Subcutaneous adipose tissue (tissue), 4 donors: ENCODE results near the gene KRT4. TPM values are rescaled to one million over a fixed set of nuclear protein-coding genes. Genes with fewer than 3 reads are reported as not detected.

Experiments used
- CTCF ChIP-seq: fragments of 450-650 bp; IDR thresholded peaks from one replicate; pipeline ENCODE4 v1.5.1; 2016; ENCODE audit warnings: low read depth, mild to moderate bottlenecking, control low read depth, antibody characterized with exemption, moderate library complexity
- total RNA-seq, 4 donors: library from RNA; depleted of rRNA; stranded (reverse); fragments of >200 nt; gene quantifications; one replicate each; pipeline ENCODE4 v1.1.0, GENCODE V29; 2016

KRT4 gene
- total RNA-seq, 4 donors from 2014 or later: not detected

- no peak for TF ChIP-seq CTCF
These were observed 36.8 kb upstream of the KRT4 start for GRCh38 chr12:52850681-52851080.

- no peak for TF ChIP-seq CTCF
These were observed 35.6 kb upstream of the KRT4 start for GRCh38 chr12:52849511-52849910.

DNA sequence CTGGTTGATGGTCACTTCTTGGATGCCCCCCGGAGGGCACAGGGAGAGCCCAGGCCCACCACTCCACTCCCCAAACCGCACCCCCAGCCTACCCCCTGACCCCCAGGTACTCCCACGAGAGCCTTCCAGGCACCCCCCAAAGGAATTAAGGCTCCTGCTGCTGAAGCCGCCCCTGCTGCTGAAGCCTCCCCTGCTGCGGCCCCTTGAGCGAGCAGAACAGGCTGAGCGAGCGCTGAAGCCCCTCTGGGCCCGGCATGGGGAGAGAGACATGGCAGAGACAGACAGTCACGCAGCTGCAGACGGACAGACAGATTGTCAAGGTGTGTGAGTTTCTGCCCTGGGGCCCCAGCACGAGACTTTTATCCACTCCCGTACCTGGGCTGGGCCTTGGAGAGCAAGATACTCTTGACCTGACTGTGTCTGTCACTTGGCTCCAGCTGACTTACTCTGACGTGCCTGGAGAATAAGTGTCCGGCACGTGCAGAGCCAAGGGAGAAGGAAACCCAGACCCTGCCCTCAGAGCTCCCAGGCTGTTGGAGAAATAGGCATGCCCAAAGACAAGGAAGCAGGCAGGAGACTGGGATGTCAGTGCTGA is 34.8 kb upstream of the KRT4 start, which contains the start of gene KRT78:
KRT78 (minus strand) TSS at position 334 of the 595 bp plus-strand sequence; CDS start at position 270, 64 bp downstream.
- no peak for TF ChIP-seq CTCF

DNA sequence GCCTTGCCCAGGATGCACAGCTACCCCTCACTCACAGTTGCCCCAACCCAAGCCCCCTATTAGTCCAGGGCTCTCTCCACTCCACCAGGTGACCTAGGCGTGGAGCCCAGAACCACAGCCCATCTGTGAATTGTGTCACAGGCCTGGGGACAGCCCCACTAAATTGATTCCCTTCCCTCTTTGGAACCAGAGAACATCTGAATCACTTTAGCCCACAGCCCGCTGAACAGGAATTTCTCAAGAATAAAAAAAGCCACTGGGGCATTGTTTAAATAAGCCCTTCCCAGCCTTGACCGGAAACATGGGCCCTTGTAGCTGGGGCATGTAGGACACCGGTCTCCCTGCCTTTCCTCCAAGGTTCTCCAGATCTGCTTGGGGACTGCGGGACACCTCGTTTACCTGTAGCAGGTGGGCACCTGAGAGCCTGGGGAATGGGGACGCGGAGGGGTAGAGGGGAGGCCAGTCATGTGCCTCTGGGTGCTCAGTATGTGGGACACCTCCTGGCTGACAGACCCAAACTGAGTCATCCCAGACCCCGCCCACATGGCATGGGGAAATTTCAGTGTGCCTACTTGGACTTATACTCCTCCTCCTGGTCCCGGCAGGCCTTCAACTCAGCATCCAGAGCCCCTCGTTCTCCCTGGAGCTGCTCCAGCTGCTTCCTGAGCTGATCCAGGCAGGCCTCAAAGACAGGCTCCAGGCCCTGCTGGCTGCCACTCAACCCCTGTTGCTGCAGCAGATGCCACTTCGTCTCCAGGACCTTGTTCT is 33.6 kb upstream of the KRT4 start:
- no peak for TF ChIP-seq CTCF

DNA sequence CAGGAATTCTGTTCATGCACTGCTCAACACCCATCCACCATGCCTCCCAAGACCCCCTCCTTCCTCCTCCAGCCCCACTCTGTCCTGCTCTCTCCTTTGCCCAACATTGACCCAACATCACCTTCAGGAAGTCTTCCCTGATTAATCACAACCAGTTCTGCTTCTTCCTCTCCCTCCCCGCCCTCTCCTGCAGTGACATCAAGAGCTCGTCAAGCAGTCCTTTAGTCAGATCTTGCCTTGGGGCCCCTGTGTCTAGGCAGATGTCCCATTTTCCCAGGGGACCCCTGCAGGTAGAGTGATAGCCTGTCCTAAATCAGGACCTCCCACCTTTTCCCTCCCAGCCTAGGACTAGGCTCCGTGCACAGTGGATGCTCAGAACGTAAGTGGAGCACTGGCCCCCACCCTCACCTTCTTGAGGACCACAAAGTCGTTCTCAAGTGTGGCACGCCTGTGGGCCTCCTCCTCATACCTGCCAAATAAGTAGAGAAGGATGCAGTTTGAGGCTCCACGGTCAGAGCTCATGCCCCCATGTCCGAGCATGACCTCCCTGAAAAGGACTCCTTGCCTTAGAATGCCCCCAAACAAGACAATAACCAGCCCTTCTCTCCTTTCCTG is 32.5 kb upstream of the KRT4 start:
- TF ChIP-seq CTCF: no peak

DNA sequence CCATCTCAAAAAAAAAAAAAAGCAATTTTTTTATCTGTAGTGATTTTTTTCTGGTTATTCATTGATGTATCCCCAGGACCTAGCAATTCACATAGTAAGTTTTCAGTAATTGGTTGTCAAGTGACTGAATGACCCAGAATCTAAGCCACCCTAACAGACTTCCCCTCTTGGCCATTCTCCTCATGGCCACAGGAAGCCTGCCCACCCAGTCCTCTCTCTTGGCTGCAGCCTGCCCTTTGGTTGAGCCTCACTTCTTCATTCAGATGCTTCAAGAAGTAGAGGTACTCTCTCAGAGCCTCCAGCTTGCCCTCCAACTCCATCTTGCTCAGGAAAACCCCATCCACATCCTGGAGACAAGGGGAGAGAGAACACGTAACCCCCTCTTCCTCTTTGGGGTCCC is 32.0 kb upstream of the KRT4 start:
- no peak for TF ChIP-seq CTCF

DNA sequence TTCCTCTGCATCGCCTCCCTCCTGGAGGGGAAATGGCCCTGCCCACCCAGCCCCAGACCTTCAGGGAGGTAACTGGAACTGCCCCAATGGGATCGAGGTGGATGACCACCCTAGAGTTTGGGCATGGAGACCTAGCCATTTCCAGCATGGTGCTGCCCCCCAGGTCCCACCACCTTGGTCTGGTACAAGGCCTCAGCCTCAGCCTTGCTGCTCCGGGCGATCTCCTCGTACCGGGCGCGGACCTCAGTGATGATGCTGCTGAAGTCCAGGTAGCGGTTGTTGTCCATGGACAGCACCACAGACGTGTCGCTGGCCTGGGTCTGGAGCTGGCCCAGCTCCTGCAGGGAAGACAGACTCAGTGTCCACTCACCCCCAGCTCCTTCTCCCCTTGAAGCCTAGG is 30.5 kb upstream of the KRT4 start:
- TF ChIP-seq CTCF: no peak
